Measurements from ENCODE around the gene MAGEE1. TPM values are rescaled to one million over a fixed set of nuclear protein-coding genes. Genes with fewer than 3 reads are reported as not detected.
A peak's percentile ranks its signal among the peaks of the same experiment; 100 is the strongest.

MAGEE1 gene
- total RNA-seq, 1 donor from 2014 or later, result 4.4 TPM

DNA sequence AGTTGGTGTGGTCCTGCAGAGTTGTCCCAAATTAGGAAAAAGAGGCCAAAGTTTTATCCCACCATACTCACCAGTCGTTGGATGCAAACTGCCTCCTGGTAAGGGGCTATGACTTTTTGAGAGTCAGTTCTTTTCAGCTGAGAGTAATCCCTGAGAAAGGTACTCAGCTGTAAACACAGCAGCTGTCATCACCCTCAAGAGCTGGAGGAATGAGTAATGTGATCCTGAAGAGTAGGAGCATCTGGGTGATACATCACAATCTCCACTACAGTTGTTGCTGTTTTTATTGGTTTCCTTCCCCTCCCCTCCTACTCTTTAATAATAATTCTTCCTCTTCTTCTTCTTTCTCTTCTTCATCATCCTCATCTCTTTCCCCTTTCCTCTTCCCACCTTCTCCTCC lies 5.7 kb downstream of the MAGEE1 start:
- peaks cover 11% of the 10 kb centered on the region for H3K9me3 Mint-ChIP-seq (ENCODE audit: low read depth)
- TF ChIP-seq, protein P1, sequence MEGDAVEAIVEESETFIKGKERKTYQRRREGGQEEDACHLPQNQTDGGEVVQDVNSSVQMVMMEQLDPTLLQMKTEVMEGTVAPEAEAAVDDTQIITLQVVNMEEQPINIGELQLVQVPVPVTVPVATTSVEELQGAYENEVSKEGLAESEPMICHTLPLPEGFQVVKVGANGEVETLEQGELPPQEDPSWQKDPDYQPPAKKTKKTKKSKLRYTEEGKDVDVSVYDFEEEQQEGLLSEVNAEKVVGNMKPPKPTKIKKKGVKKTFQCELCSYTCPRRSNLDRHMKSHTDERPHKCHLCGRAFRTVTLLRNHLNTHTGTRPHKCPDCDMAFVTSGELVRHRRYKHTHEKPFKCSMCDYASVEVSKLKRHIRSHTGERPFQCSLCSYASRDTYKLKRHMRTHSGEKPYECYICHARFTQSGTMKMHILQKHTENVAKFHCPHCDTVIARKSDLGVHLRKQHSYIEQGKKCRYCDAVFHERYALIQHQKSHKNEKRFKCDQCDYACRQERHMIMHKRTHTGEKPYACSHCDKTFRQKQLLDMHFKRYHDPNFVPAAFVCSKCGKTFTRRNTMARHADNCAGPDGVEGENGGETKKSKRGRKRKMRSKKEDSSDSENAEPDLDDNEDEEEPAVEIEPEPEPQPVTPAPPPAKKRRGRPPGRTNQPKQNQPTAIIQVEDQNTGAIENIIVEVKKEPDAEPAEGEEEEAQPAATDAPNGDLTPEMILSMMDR (IDR thresholded peaks at IDR 0.05), result no peak
- no peak for DNase-seq (ENCODE audit: low spot score)
- no peaks in the 10 kb centered on the region for H3K27me3 Mint-ChIP-seq (ENCODE audit: low read depth)
- peaks cover 5% of the 10 kb centered on the region for H3K4me1 Mint-ChIP-seq (ENCODE audit: low read depth)
- no peak overlapping the region for H3K4me3 Mint-ChIP-seq (ENCODE audit: unreplicated experiment)
- no peaks in the 10 kb centered on the region for H3K36me3 Mint-ChIP-seq (ENCODE audit: low read depth)
- H3K27ac Mint-ChIP-seq (ENCODE audit: unreplicated experiment), result no peak overlapping the region

DNA sequence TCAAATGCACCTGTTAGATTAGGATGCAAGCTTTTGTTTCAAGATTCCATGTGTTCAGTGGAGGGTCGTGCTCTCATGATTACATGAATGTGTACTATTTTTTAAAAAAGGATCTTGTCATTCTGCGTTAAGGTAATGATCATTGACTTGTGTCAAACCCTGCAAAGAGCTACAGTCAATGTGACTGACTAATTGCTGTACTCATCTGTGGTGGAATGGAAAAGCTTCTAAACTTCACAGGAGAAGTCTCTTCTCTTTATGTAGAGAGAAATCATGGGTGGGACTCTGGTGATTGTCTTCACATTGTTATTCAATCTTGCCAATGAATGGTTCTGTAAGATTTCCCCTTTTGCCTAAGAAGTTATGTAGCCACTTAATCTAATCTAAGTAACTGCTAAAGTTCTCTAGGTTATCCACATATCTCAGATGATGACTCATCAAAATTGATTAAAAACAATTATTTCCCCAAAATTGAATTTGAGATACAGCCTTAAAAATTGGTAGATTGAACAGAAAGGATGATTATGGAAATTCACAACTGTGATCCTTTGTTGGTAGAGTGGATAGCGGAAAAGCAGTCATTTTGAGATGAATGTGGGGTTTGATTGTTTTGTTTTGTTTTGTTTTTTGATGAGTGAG lies 6.7 kb downstream of the MAGEE1 start:
- Mint-ChIP-seq H3K9me3 (ENCODE audit: low read depth) (peaks cover 13% of the 10 kb centered on the region), H3K4me3 (ENCODE audit: unreplicated experiment) (no peak overlapping the region), H3K4me1 (ENCODE audit: low read depth) (peaks cover 5% of the 10 kb centered on the region)

DNA sequence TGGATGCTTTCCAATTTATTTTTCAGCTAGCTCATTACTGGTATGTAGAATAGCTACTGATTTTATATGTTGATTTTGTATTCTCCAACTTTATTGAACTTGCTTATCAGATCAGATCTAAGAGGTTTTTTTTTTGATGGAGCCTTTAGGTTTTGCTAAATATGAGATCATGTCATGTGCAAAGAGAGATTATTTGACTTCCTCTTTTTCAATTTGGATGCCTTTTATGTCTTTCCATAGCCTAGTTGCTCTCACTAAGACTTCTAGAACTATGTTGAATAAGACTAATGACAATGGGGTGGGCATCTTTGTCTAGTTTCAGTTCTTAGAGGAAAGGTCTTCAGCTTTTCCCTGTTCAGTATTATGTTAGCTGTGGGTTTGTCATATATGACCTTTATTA lies 11.7 kb downstream of the MAGEE1 start:
- no peak for DNase-seq (ENCODE audit: low spot score)
- no peaks in the 10 kb centered on the region for H3K27me3 Mint-ChIP-seq (ENCODE audit: low read depth)
- H3K4me3 Mint-ChIP-seq (ENCODE audit: unreplicated experiment), result no peak overlapping the region
- no peaks in the 10 kb centered on the region for H3K36me3 Mint-ChIP-seq (ENCODE audit: low read depth)
- no peak overlapping the region for H3K27ac Mint-ChIP-seq (ENCODE audit: unreplicated experiment)
- peaks cover 39% of the 10 kb centered on the region for H3K9me3 Mint-ChIP-seq (ENCODE audit: low read depth)
- TF ChIP-seq, protein P1 (IDR thresholded peaks at IDR 0.05), result no peak
- H3K4me1 Mint-ChIP-seq (ENCODE audit: low read depth), result no peaks in the 10 kb centered on the region

More for the DNA sequence above, 6.7 kb downstream of the MAGEE1 start:
- no peaks in the 10 kb centered on the region for H3K27me3 Mint-ChIP-seq (ENCODE audit: low read depth)
- TF ChIP-seq, protein P1 (IDR thresholded peaks at IDR 0.05), result no peak
- no peak for DNase-seq (ENCODE audit: low spot score)
- H3K36me3 Mint-ChIP-seq (ENCODE audit: low read depth), result no peaks in the 10 kb centered on the region
- no peak overlapping the region for H3K27ac Mint-ChIP-seq (ENCODE audit: unreplicated experiment)

DNA sequence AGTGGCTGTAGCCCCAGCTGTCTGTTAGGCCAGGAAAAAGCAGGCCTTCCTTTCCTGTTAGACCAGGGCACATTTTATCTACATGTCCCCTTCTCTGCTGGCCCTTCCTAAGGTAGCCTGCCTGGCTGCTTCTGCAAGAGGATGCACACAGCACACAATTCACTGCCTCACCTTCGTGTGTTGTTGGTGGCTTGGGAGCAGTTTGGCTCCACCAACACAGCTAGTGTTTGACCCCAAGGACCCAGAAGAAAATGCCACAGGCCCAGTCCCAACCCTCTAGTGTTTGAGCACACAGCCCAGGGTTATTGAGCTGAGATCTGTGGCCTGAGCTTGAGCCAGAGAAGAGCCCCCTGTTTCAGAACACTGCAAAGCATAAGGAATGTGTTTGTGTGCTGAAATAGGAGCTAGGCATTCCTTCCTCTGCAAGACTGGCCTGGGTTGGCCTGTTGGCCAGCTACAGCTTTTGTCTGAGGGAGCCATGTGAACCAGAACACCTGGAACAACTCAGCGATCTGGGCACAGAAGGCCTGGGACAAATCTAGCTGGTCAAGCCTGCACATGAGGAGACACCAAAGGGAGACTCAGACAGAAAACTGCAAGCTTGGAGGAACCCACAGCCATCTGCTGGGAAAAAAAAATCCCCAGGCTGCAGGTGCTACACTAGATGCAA lies 26.4 kb downstream of the MAGEE1 start:
- peaks cover 3% of the 10 kb centered on the region for H3K27me3 Mint-ChIP-seq (ENCODE audit: low read depth)
- peaks cover 5% of the 10 kb centered on the region for H3K9me3 Mint-ChIP-seq (ENCODE audit: low read depth)

DNA sequence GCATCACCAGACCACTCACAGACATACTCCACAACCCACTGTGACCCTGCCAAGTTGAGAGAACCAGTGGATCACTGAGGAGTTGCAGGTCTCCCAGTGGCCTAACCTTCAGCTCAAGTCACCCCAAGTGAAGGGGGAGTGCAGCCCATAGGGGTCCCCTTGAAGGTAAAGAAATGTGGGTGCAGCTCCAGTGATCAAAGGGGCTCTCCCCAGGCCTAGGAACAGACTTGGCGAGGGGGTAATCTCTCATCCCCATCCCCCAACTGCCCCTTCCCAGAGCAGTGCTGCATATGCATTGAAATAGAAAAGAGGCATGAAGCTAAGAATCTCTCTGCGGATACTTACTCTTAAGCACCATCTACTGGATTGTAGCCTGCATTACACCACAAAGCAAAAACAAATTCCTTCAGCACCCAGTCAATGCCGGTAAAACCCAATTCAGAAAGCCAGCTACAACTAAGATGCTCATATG lies 27.0 kb downstream of the MAGEE1 start:
- no peak overlapping the region for H3K27ac Mint-ChIP-seq (ENCODE audit: unreplicated experiment)
- no peaks in the 10 kb centered on the region for H3K4me1 Mint-ChIP-seq (ENCODE audit: low read depth)
- DNase-seq (ENCODE audit: low spot score), result no peak
- TF ChIP-seq, protein P1 (IDR thresholded peaks at IDR 0.05), result peak; percentile 74
- peaks cover 3% of the 10 kb centered on the region for H3K27me3 Mint-ChIP-seq (ENCODE audit: low read depth)
- H3K9me3 Mint-ChIP-seq (ENCODE audit: low read depth), result peaks cover 6% of the 10 kb centered on the region
- no peak overlapping the region for H3K4me3 Mint-ChIP-seq (ENCODE audit: unreplicated experiment)
- H3K36me3 Mint-ChIP-seq (ENCODE audit: low read depth), result no peaks in the 10 kb centered on the region

More for the DNA sequence above, 26.4 kb downstream of the MAGEE1 start:
- Mint-ChIP-seq H3K36me3 (ENCODE audit: low read depth) (no peaks in the 10 kb centered on the region), H3K4me3 (ENCODE audit: unreplicated experiment) (no peak overlapping the region), H3K27ac (ENCODE audit: unreplicated experiment) (no peak overlapping the region), H3K4me1 (ENCODE audit: low read depth) (no peaks in the 10 kb centered on the region)
- DNase-seq (ENCODE audit: low spot score), result no peak
- TF ChIP-seq, protein P1 (IDR thresholded peaks at IDR 0.05), result no peak

All from chondrocyte (in vitro differentiated cells).